GM21367 (cell line): ENCODE data around the gene LRMDA.

Source experiments
- ATAC-seq: cut with Tn5 transposase; IDR thresholded peaks from one replicate; pipeline ENCODE4 v1.9.1; 2021; ENCODE audit not compliant: unreplicated experiment

Gene LRMDA

GRCh38 chr10:75418712-75419111 is 12.7 kb upstream of the LRMDA start:
- no peak for ATAC-seq

DNA sequence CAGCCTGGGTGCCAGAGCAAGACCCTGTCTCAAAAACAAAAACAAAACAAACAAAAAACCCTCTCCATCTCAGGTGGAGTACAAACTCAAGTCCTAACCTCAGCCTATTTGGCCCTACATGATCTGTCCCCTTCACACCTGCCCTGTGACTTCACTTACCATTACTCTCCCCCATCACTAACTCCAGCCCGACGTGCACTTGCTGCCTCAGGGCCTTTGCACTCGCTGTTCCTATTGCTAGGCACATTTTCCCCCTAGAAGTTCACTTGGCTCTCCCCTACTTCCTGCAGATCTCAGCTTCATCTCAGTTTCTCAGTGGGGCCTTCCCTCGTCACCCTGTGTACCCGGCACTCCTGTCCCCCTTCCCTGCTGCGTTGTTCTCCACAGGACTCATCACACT is 8.5 kb upstream of the LRMDA start:
- no peak for ATAC-seq

GRCh38 chr10:75424571-75424970 is 6.9 kb upstream of the LRMDA start:
- no peak for ATAC-seq

DNA sequence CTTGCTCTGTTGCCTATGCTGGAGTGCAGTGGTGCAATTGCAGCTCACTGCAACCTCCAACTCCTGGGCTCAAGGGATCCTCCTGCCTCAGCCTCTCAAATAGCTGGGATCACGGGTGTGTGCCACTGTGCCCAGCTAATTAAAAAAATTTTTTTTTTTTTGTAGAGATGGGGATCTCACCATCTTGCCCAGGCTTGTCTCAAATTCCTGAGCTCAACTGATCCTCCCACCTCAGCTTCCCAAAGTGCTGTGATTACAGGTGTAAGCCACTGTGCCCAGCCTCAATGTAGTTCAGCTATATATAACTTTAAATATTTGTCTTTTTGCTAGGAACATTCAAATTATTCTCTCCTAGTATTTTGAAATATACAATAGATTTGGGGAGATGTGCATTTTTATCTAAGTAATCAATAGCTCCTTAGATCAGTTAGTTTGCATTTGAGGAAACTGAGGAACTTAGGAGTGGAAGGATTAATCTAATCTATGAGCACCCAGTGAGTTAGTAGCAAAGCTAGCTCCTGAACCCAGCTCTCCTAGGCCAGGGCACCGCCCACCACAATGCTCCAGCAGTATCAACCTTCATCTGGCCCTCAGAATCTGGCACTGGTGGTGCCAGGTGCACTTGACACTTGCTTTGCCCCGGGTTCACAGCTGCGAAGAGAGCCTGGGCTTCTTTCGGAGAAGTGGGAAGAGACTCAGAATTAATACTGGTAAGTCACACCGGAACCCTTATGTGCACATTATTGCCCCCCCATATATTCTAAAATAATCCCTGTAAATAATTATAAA is 5.9 kb upstream of the LRMDA start:
- no peak for ATAC-seq

GRCh38 chr10:75426880-75427279 is 4.5 kb upstream of the LRMDA start:
- no peak for ATAC-seq

- no peak for ATAC-seq
Measured at GRCh38 chr10:75427951-75428350, 3.5 kb upstream of the LRMDA start.

DNA sequence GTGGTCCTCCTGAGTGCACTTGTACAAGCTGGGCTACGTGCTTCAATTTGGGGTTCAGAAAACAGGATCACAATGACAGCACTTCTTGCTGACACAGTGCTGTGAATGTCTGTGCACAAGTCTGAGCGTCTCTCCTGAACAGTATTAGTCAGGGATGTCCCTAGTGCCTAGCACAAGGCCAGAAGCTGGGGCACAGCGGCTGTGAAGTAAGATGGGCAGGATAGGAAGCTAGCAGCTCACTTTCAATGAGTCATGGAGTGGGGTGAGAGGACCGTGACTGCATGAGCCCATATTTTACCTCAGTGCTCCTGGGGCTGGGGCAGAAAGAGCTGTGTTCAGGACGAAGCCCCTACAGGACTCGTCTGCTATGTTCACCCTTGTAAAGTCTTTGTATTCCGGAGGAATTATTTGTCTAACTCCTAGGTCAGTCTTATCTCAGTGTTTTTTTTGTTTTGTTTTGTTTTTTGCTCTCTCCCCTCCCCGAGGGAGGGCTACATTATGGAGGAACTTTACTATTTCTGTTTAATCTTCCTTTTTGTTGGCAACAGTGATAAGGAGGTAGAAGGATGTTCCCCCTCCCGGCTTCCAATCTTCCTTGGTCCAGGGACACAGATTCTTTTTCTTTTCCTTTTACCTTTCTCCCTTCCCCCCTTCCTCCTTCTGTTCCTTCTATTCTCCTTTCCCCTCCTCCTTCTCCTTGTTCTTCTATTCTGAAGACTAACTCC is 2.8 kb upstream of the LRMDA start:
- no peak for ATAC-seq

DNA sequence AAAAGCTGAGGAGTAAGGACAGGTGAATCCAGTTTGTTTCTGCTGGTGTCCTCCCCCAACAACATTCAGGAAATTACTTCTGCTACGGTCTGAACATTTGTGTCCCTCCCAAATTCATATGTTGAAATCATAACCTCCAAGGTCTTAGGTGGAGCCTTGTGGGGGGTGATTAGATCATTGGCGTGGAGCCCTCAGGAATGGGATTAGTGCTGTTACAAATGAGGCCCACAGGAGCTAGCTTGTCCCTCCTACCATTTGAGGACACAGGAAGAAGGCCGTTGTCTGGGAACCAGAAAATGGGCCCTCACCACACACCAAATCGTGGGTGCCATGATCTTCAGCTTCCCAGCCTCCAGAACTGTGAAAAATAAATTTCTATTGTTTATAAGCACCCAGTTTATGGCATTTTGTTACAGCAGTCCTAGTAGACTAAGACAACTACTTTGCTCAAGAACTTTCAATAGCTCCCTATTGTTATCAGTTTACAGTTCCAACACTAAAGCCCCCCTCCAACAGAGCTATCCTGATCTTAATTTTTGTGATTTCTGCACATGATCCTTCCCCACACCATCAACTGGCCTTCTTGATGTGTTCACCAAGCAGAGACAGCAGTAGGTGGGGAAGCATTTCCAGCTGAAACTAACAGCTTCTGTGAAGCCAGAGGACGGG is 2.1 kb upstream of the LRMDA start:
- no peak for ATAC-seq

DNA sequence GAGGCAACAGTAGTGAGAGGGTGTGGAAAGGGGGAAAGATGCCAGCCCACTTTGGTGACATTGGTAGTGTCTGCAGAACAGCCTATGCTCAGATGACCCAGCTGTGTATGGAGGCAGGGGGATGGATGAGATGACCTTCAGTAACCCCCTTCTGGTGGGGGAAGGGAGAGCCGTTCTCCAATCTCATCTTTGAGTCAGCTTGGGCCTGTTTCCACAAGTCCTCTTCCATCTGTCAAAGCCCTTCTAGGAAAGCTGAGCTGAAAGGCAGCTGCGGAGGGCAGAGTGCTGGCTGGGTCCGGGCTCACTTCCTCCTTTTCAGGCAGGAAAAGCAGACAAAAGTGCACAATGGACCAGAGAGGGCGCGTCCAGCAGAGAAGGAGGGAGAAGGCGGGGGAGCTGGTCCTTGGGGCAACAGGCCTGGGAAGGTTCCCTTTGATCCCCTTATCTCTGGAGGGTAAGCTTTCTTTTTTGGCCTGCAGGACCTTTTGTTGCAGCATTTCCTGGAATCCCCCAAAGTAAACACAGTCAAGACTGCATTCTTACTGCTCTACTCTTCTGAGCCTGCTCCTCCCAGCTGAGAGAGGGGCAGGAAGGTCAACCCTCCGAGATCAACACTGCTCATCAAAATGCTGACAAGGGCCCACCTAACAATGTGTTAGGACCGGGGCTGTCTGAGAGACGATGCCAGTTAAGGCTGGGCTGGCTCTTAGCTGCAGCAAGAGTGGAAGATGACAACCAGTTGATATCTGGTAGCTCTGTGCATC is 1.2 kb upstream of the LRMDA start:
- ATAC-seq: no peak

GRCh38 chr10:75432176-75432575 is 752 bp downstream of the LRMDA start:
- no peak for ATAC-seq

- no peak for ATAC-seq
Measured at GRCh38 chr10:75432763-75433162, 1.3 kb downstream of the LRMDA start.

DNA sequence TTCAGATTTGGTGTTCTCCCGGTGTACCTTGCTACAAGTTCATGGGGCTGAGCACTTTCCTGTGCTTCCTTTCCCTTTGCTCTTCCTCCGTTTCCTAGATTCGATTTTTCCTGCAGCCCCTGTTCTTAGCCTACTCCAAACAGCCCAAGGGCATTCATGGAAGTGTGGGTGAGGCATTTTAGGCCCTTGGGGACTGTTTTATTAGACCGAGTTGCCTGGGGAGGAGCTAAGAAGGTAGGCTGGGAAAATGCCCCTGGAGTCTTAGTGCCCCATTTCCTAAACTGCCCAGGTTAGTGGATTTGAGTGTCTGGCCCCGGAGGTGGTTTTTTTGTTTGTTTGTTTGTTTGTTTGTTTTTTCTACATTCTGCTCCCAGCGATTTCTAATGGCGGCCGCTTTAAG is 1.8 kb downstream of the LRMDA start:
- no peak for ATAC-seq

GRCh38 chr10:75434291-75434690 is 2.9 kb downstream of the LRMDA start:
- no peak for ATAC-seq

DNA sequence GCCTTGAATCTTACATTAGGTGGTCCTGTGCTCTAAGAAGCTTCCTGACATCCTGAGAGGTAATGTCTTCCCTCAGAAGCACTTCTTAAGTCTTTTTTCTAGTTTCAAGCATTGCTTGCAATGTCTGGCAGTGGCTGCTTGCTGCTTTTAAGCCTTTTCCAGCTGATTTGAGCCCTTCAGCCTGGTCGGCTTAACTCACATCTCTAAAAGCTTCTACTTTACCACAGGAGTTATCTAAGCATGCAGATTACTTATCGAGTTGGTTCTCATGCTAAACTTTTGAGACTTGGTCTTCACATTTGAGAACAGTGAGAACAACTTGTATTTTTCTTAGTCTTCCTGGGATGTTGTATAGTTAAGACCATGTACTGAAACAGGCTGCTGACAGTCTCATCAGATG is 3.9 kb downstream of the LRMDA start:
- no peak for ATAC-seq

DNA sequence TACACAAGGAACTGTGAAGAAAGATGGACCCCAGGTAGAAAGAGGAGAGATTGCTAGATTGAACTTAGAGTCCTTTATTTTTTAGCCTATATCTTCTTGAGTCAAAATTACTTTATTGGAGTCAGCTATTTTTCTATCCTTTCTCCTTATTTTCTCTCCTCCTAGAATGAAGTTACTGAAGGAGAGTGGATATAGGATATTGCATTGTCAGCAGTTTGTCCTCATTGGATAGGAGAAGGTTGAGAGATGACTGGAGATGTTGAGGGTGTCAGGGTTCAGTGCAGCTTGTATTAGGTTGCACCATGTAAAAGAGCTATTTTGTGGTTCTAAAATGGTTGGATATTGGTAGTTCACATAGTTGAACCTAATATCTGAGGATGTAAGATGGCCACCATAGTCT is 5.5 kb downstream of the LRMDA start:
- ATAC-seq: no peak

GRCh38 chr10:75437693-75438092 is 6.3 kb downstream of the LRMDA start:
- no peak for ATAC-seq

DNA sequence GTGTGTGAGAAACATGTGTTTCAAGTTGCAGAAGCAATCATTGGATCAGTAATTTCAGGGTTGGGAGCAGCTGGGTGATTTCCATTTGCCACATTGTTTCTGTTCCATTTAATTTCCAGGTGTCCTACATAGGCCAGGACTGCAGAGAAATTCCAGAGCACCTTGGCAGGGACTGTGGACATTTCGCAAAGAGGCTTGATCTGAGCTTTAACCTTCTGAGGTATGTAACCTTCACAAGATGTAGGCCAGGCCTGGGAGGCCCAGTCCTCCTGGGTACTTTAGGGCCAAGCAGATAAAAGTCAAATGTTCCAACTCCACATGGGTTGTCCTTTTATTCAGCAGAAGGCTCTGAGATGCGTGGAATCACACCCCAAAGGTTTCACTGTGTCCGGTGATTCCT is 6.9 kb downstream of the LRMDA start:
- no peak for ATAC-seq

GRCh38 chr10:75439811-75440210 is 8.4 kb downstream of the LRMDA start:
- ATAC-seq: no peak

- ATAC-seq: no peak
Measured at GRCh38 chr10:75440271-75440793, 8.9 kb downstream of the LRMDA start.

DNA sequence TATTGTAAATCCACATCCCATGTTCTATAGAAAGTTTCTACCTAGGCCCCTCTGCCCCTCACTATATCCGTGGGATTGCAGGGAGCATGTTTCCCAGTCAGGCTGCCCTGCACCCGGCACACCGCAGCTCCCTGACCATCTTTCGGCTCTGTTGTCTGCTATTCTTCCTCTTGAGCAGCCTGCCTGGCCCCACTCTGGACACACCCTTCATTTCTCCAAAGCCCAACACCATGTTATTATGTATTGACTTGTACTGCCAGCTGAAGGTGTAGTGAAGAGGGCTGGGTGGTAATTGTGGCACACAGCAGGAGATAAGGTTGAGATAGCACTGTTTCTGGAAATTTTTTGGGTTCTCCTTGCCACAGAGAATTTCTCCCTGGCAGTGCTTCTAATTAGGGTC is 9.8 kb downstream of the LRMDA start:
- no peak for ATAC-seq

- no peak for ATAC-seq
Measured at GRCh38 chr10:75441682-75442081, 10.3 kb downstream of the LRMDA start.
